ENCODE measurements around the gene HOXC13.

DNA sequence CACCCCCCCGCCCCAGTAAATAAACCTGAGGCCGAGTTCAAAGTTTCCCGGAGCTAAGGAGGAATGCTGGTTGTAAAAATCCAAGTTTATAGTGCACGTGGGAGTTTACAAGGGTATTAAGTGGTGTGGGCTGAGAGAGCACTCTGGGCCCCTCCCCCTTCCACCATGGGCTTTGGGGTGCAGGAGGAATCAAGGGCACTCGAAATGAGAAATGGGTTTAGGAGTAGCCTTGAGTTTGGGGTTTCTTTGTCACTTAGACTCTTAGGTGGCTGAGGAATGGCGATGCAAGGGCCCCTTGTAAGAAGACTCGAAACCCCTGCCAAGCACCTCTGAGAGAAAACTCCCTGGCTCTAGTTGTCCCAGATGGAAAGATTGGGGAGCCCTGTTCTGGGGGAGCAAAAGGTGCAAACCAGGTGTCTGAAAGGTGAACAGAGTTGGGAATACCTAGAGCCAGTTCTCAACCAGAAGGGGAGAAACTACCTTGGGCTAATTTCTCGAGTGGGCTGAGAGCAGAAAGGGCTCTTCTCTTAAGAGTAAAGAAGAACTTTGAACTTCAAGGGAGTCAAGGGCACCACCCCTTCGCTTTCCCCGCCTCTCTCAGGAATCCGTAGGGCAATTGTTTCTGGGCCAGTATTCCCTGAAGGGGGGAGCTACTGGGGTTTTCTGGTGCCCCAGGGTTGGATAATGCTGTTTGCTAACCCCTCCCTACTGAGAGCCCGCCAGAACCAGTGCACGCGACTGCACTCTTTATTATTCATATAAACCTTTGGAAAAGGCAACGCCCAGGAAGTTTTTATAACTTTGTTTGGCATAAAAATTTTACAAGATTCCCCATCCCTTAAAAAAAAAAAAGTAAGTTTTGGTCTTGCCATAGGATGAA lies 40.1 kb downstream of the HOXC13 start:
- TF ChIP-seq POLR2A (IDR thresholded peaks at IDR 0.05) (no peak), POLR2AphosphoS5 (IDR thresholded peaks at IDR 0.05) (peak; percentile 19)
- TF ChIP-seq, protein P1, sequence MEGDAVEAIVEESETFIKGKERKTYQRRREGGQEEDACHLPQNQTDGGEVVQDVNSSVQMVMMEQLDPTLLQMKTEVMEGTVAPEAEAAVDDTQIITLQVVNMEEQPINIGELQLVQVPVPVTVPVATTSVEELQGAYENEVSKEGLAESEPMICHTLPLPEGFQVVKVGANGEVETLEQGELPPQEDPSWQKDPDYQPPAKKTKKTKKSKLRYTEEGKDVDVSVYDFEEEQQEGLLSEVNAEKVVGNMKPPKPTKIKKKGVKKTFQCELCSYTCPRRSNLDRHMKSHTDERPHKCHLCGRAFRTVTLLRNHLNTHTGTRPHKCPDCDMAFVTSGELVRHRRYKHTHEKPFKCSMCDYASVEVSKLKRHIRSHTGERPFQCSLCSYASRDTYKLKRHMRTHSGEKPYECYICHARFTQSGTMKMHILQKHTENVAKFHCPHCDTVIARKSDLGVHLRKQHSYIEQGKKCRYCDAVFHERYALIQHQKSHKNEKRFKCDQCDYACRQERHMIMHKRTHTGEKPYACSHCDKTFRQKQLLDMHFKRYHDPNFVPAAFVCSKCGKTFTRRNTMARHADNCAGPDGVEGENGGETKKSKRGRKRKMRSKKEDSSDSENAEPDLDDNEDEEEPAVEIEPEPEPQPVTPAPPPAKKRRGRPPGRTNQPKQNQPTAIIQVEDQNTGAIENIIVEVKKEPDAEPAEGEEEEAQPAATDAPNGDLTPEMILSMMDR (IDR thresholded peaks at IDR 0.05), result no peak

All from prostate gland (tissue), 2 donors.